Neutrophil (primary cell): ENCODE data around the gene MORC1.

Experiments
- H3K27ac ChIP-seq: fragments of 200-600 bp; sonication (generic); 2 replicates; pipeline ENCODE4 v1.5.1; 2016; ENCODE audit warnings: mild to moderate bottlenecking, moderate library complexity
- H3K27me3 ChIP-seq: fragments of 200-600 bp; sonication (generic); 2 replicates; pipeline ENCODE4 v1.6.0; 2016; ENCODE audit warnings: mild to moderate bottlenecking
- H3K36me3 ChIP-seq: fragments of 200-600 bp; sonication (generic); 2 replicates; pipeline ENCODE4 v1.5.1; 2017
- H3K4me1 ChIP-seq, 2 experiments: fragments of 200-600 bp in 1 of 2; sonication (generic) in 1 of 2; 1 replicate in 1 of 2; 2 replicates in 1 of 2; pipeline versions ENCODE4 v1.5.1 to v1.6.1; 2013 to 2016; ENCODE audit warnings: low read depth in 1 of 2, low read length in 1 of 2, mild to moderate bottlenecking in 1 of 2, moderate library complexity in 1 of 2; ENCODE audit not compliant: control insufficient read depth in 1 of 2, insufficient read depth in 1 of 2
- H3K4me3 ChIP-seq, 2 experiments: fragments of 200-600 bp in 1 of 2; sonication (generic) in 1 of 2; 1 replicate in 1 of 2; 2 replicates in 1 of 2; pipeline ENCODE4 v1.5.1; 2013 to 2016; ENCODE audit warnings: low read depth in 1 of 2, low read length in 1 of 2, mild to moderate bottlenecking in 1 of 2, moderate library complexity in 1 of 2
- H3K9me3 ChIP-seq: fragments of 200-600 bp; sonication (generic); 2 replicates; pipeline ENCODE4 v1.5.1; 2016
- CTCF ChIP-seq: fragments of 200-600 bp; sonication (generic); IDR thresholded peaks from 2 replicates; pipeline ENCODE4 v1.5.1; 2016; ENCODE audit warnings: antibody characterized with exemption

MORC1 gene

DNA sequence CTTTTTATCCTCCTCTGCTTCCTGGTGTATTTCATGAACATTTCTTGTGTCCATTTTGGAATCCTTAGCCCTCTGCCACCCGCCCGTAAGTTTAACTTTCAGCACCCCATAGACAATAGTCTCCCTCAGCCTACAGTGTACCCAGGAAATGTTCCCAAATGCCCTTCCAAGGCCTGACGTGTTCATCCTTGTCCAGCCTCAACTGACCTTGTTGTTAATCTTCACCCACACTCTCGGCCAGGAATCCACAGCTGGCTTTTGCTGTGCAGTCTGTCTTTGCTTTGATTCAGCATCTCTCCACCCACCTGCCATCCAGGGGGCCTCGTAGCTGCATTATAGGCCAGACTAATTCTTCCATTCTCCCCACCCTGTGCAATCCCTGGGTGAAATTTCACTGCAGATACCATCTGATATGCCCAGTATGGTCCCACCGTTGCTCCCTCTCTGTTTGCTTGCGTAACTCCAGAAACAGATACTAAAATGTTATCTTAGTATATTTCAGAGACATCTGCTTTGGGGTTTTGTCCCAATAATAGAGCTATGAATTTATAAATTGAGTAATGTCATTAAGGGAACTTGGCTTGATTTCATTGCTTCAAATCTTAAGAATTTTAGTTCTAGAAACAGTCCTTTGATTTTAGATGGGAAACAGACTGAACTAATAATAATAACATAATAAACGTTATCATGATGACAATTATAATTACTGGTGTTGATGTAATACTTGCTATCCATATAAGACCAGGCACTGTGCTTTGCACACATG lies 180.8 kb downstream of the MORC1 start:
- Histone ChIP-seq H3K27ac (no peak overlapping the region), H3K27me3 (no peaks in the 10 kb centered on the region), H3K36me3 (no peaks in the 10 kb centered on the region)

DNA sequence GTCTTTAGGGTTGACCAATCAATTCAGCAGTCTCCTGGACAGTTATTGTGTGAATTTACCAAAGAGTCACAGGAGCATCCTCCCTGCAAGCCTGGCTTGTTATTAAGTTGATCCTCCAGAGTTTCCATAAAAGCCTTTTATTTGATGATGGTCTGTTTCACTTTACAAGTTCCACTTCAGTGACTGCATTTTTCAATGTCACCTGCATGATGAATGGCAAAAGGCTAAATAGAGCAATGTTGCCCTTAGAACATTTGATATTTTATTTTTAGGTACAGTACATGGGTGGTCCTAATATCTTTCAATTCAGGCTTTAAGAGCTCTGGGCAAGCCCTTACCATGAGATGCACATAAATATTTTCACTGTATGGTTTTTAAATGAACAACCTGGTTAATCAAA lies 186.9 kb downstream of the MORC1 start:
- Histone ChIP-seq H3K4me1 (no peaks in the 10 kb centered on the region), H3K27me3 (no peaks in the 10 kb centered on the region), H3K4me3 (no peak overlapping the region), H3K9me3 (no peaks in the 10 kb centered on the region), H3K36me3 (no peaks in the 10 kb centered on the region), H3K27ac (no peak overlapping the region)
- TF ChIP-seq CTCF: no peak

More for the DNA sequence above, 180.8 kb downstream of the MORC1 start:
- no peak for TF ChIP-seq CTCF
- no peaks in the 10 kb centered on the region for H3K9me3 ChIP-seq
- no peaks in the 10 kb centered on the region for H3K4me1 ChIP-seq
- no peak overlapping the region for H3K4me3 ChIP-seq

DNA sequence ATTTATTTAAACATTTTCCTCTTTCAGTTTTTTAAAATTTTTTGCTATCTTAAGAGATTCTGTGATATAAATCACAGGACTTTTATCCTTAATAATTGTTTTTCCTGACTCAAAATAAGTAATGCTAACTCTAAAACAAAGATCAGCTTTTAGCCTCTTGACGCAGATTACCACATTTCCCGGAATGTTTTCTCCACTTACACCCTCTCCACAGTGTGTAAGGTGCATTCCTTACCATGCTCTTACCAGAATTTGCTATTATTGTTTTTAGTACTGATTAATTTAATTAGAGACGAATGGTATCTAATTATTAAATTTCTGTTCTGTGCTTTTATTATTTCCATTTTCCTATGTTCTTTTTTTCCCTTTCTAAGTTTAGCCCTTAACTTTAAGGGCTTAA lies 199.1 kb downstream of the MORC1 start:
- TF ChIP-seq CTCF: no peak
- Histone ChIP-seq H3K27ac (no peak overlapping the region), H3K27me3 (peaks cover 8% of the 10 kb centered on the region), H3K4me3 (no peak overlapping the region), H3K36me3 (no peaks in the 10 kb centered on the region), H3K9me3 (no peaks in the 10 kb centered on the region), H3K4me1 (no peaks in the 10 kb centered on the region)

DNA sequence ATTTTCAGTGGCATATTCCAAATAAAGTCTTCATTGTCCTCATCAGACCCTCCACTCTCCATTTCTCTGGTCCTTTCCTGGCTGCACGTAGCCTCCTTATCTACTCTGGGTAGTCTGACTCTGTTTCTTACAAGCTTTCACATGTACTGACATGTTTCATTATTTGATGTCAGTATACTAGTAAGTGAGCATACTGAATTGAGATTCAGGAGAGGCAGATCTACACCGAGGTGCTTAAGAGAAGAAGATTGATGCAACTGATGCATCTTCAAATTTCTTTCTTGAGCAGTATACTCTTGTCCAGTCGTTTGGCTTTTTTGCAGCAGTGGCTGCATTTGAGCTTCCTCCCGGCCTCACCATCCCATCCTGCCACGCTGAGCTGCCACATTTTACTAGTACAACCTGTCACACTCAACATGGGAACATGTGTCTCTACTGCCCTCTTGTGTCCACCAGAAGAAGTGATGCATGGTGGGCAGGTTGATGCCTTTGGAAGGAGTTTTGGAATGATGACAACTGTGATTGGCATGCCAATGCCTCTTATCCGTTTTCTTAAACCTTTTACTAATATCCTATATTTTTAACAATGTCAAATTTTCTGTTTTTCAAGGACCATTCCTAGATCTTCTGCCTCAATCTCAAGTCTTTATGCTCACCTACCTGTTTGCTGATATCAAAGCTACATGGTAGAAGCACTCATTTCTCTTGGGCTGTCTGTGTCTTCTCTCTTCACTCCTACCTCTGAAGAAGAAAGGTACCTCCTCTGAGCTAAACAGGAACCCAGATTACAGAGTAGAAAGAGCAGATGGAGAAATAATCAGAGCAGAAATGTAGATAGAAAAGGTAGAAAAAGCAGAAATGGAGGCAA lies 202.9 kb downstream of the MORC1 start:
- no peak for TF ChIP-seq CTCF
- Histone ChIP-seq H3K27ac (no peak overlapping the region), H3K27me3 (peaks cover 8% of the 10 kb centered on the region), H3K9me3 (no peaks in the 10 kb centered on the region), H3K4me1 (no peaks in the 10 kb centered on the region), H3K36me3 (no peaks in the 10 kb centered on the region), H3K4me3 (no peak overlapping the region)

DNA sequence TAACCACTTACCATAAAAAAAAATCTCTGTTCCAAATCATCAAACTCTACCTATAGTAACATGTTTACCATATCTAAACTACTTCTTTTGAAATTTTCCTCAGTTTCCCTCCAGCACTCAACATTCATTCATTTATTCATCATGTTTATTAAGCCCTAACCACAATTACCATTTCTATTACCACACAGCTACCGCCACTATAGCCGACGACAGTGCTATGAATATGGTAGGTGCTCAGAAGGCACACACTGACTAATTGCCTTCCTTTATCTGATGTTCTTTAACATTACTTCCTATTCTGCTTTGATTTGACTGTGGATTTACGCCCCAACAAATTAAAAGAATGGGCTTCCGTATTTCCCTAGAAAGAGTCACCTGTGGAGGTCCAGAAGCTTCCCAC lies 208.1 kb downstream of the MORC1 start:
- Histone ChIP-seq H3K4me3 (no peak overlapping the region), H3K27me3 (no peaks in the 10 kb centered on the region), H3K9me3 (no peaks in the 10 kb centered on the region), H3K36me3 (no peaks in the 10 kb centered on the region), H3K4me1 (no peaks in the 10 kb centered on the region), H3K27ac (no peak overlapping the region)
- no peak for TF ChIP-seq CTCF
